DOHH2 (cell line): ENCODE measurements around the gene SYCP2.

ENCODE experiments used
- H3F3A ChIP-seq: fragments of 200-600 bp; sonication (generic), shearing (Covaris generic); 2 replicates; pipeline ENCODE4 v1.6.0; 2016; ENCODE audit warnings: antibody characterized with exemption, mild to moderate bottlenecking; ENCODE audit not compliant: control insufficient read depth, insufficient read depth
- H3K27ac ChIP-seq: fragments of 200-600 bp; sonication (generic); 2 replicates; pipeline ENCODE4 v1.5.1; 2014; ENCODE audit warnings: low read depth, mild to moderate bottlenecking, low read length, moderate library complexity
- H3K27me3 ChIP-seq: fragments of 200-600 bp; sonication (generic); 2 replicates; pipeline ENCODE4 v1.6.1; 2014; ENCODE audit warnings: mild to moderate bottlenecking, low read length, mixed read lengths; ENCODE audit not compliant: control insufficient read depth
- H3K36me3 ChIP-seq: fragments of 200-600 bp; sonication (generic); 2 replicates; pipeline ENCODE4 v1.6.1; 2014; ENCODE audit warnings: mild to moderate bottlenecking, low read length, moderate library complexity, mixed read lengths; ENCODE audit not compliant: control insufficient read depth
- H3K4me1 ChIP-seq: fragments of 200-600 bp; sonication (generic); 2 replicates; pipeline ENCODE4 v1.6.1; 2014; ENCODE audit warnings: mild to moderate bottlenecking, low read length, mixed read lengths; ENCODE audit not compliant: control insufficient read depth
- H3K4me2 ChIP-seq: fragments of 200-600 bp; sonication (generic); 2 replicates; pipeline ENCODE4 v1.6.0; 2014; ENCODE audit warnings: mild to moderate bottlenecking, low read length, moderate library complexity
- H3K4me3 ChIP-seq: fragments of 200-600 bp; sonication (generic); 2 replicates; pipeline ENCODE4 v1.5.1; 2014; ENCODE audit warnings: mild to moderate bottlenecking, low read length, mixed read lengths
- H3K79me2 ChIP-seq: fragments of 200-600 bp; sonication (generic); 2 replicates; pipeline ENCODE4 v1.6.1; 2014; ENCODE audit warnings: mild to moderate bottlenecking, low read length, mixed read lengths; ENCODE audit not compliant: control insufficient read depth
- H3K9me2 ChIP-seq: fragments of 200-600 bp; sonication (generic); replicated peaks from 2 replicates; pipeline ENCODE4 v1.6.1; 2014; ENCODE audit warnings: mild to moderate bottlenecking, low read length, mixed read lengths; ENCODE audit not compliant: control insufficient read depth
- H3K9me3 ChIP-seq: fragments of 200-600 bp; sonication (generic); 2 replicates; pipeline ENCODE4 v1.6.1; 2014; ENCODE audit warnings: antibody characterized with exemption, low read length, mixed read lengths; ENCODE audit not compliant: control insufficient read depth, insufficient read depth
- H4K20me1 ChIP-seq: fragments of 200-600 bp; sonication (generic); 2 replicates; pipeline ENCODE4 v1.6.0; 2014; ENCODE audit warnings: low read depth, mild to moderate bottlenecking, antibody characterized with exemption, low read length, moderate library complexity; ENCODE audit not compliant: control insufficient read depth, insufficient read depth
- CTCF ChIP-seq: fragments of 200-600 bp; sonication (generic); IDR thresholded peaks from one replicate; pipeline ENCODE4 v1.5.1; 2014; ENCODE audit warnings: antibody characterized with exemption, mild to moderate bottlenecking, low read depth, low read length; ENCODE audit not compliant: poor library complexity, severe bottlenecking
- EZH2phosphoT487 ChIP-seq: fragments of 200-600 bp; sonication (generic); IDR thresholded peaks from 2 replicates; pipeline ENCODE4 v1.6.1; 2017; ENCODE audit warnings: borderline replicate concordance, mild to moderate bottlenecking, antibody characterized with exemption, low read length, moderate library complexity, mixed read lengths

The SYCP2 gene

GRCh38 chr20:59827138-59828056 is 106.0 kb downstream of the SYCP2 start:
- Histone ChIP-seq H3K4me1 (no peaks in the 10 kb centered on the region), H4K20me1 (no peaks in the 10 kb centered on the region), H3K27me3 (no peaks in the 10 kb centered on the region), H3K79me2 (no peaks in the 10 kb centered on the region), H3K27ac (no peak overlapping the region), H3K9me2 (no peaks in the 10 kb centered on the region), H3K9me3 (no peaks in the 10 kb centered on the region), H3K4me3 (no peak overlapping the region), H3K4me2 (no peak overlapping the region), H3K36me3 (no peaks in the 10 kb centered on the region), H3F3A (no peaks in the 10 kb centered on the region)
- TF ChIP-seq CTCF (no peak), EZH2phosphoT487 (no peak)

- Histone ChIP-seq H3K27ac (no peak overlapping the region), H3K9me2 (no peaks in the 10 kb centered on the region), H3K36me3 (no peaks in the 10 kb centered on the region), H3K9me3 (no peaks in the 10 kb centered on the region), H3K4me3 (no peak overlapping the region), H3K4me2 (no peak overlapping the region), H3K4me1 (no peaks in the 10 kb centered on the region), H3K79me2 (no peaks in the 10 kb centered on the region), H4K20me1 (no peaks in the 10 kb centered on the region), H3K27me3 (no peaks in the 10 kb centered on the region), H3F3A (no peaks in the 10 kb centered on the region)
- TF ChIP-seq CTCF (no peak), EZH2phosphoT487 (no peak)
These were observed 107.3 kb downstream of the SYCP2 start for GRCh38 chr20:59825944-59826759.

GRCh38 chr20:59825563-59825920 is 107.9 kb downstream of the SYCP2 start:
- Histone ChIP-seq H3K4me2 (no peak overlapping the region), H3K27ac (no peak overlapping the region), H4K20me1 (no peaks in the 10 kb centered on the region), H3K27me3 (no peaks in the 10 kb centered on the region), H3K9me2 (no peaks in the 10 kb centered on the region), H3K9me3 (no peaks in the 10 kb centered on the region), H3F3A (no peaks in the 10 kb centered on the region), H3K79me2 (no peaks in the 10 kb centered on the region), H3K4me1 (no peaks in the 10 kb centered on the region), H3K4me3 (no peak overlapping the region), H3K36me3 (no peaks in the 10 kb centered on the region)
- TF ChIP-seq CTCF, result no peak
- TF ChIP-seq EZH2phosphoT487, result no peak
